Caco-2 (cell line): ENCODE results near the gene COL5A2. TPM values are rescaled to one million over a fixed set of nuclear protein-coding genes. Genes with fewer than 3 reads are reported as not detected.

Experiments
- BruUV-seq: library from RNA; stranded (reverse); fragments of 400-500 nt; replicated peaks from 2 replicates; lab custom pipeline; 2021; lab: Mats Ljungman, UMichigan
- CTCF ChIA-PET: fragments of 300-600 bp; sonication (Branson Sonifier 250); formaldehyde crosslinking; loops from one replicate; lab custom pipeline; 2022; ENCODE audit warnings: antibody characterized with exemption; lab: Charles Lee
- POLR2A ChIA-PET: fragments of 300-600 bp; sonication (Branson Sonifier 250); formaldehyde crosslinking; loops from one replicate; lab custom pipeline; 2022; ENCODE audit warnings: antibody characterized with exemption; lab: Charles Lee
- DNase-seq, 2 experiments: peaks; one replicate each; pipeline versions ENCODE4 v3.0.0 to v3.0.0-alpha.2; 2020 to 2022
- H3K27me3 ChIP-seq: replicated peaks from 2 replicates; pipeline ENCODE4 v1.6.0; 2011; ENCODE audit warnings: low read length; ENCODE audit not compliant: control insufficient read depth, insufficient read depth
- H3K36me3 ChIP-seq: 2 replicates; pipeline ENCODE4 v1.5.1; 2011; ENCODE audit warnings: low read length; ENCODE audit not compliant: control insufficient read depth, insufficient read depth
- H3K4me1 ChIP-seq: fragments of 250-450 bp; sonication (Bioruptor Pico); 2 replicates; pipeline ENCODE4 v1.5.1; 2020; ENCODE audit warnings: mild to moderate bottlenecking
- H3K4me3 ChIP-seq: 2 replicates; pipeline ENCODE4 v1.5.1; 2011; ENCODE audit warnings: low read depth, mild to moderate bottlenecking, control low read depth, low read length
- H3K9me3 ChIP-seq: fragments of 250-450 bp; sonication (Bioruptor Pico); 2 replicates; pipeline ENCODE4 v1.5.1; 2020; ENCODE audit warnings: mild to moderate bottlenecking, moderate library complexity
- H3K27ac Mint-ChIP-seq: one replicate; pipeline ENCODE4 v1.8.0; 2022; ENCODE audit warnings: mixed read lengths; ENCODE audit not compliant: unreplicated experiment
- H3K27me3 Mint-ChIP-seq: one replicate; pipeline ENCODE4 v1.8.0; 2022; ENCODE audit warnings: mixed read lengths; ENCODE audit not compliant: insufficient read depth, unreplicated experiment
- H3K36me3 Mint-ChIP-seq: one replicate; pipeline ENCODE4 v1.8.0; 2022; ENCODE audit warnings: mild to moderate bottlenecking, mixed read lengths; ENCODE audit not compliant: insufficient read depth, unreplicated experiment
- H3K4me1 Mint-ChIP-seq: one replicate; pipeline ENCODE4 v1.8.0; 2022; ENCODE audit warnings: low read depth, mixed read lengths; ENCODE audit not compliant: unreplicated experiment
- H3K4me3 Mint-ChIP-seq: one replicate; pipeline ENCODE4 v1.8.0; 2022; ENCODE audit warnings: mild to moderate bottlenecking, moderate library complexity, mixed read lengths; ENCODE audit not compliant: unreplicated experiment
- H3K9me3 Mint-ChIP-seq: one replicate; pipeline ENCODE4 v1.8.0; 2022; ENCODE audit warnings: mixed read lengths; ENCODE audit not compliant: unreplicated experiment
- intact Hi-C: fragments of 100-400 bp; cut with micrococcal nuclease; formaldehyde crosslinking; loops from one replicate; pipeline ENCODE4 v1.10.0; 2022; ENCODE audit not compliant: unreplicated experiment
- total RNA-seq: library from RNA; stranded (reverse); gene quantifications from 2 replicates; pipeline ENCODE4 v1.2.3, GENCODE V29; 2022
- TF ChIP-seq, protein P1 (sequence below), 2 experiments: fragments of 200-600 bp in 1 of 2; IDR thresholded peaks; 1 replicate in 1 of 2; 2 replicates in 1 of 2; pipeline versions ENCODE4 v1.5.1 to v1.8.0; 2011 to 2022; ENCODE audit warnings: antibody characterized with exemption in 1 of 2, control low read depth in 1 of 2, inconsistent platforms in 1 of 2, low read depth in 1 of 2, low read length in 1 of 2, mild to moderate bottlenecking in 1 of 2, moderate library complexity in 1 of 2; ENCODE audit not compliant: insufficient read depth in 1 of 2, severe bottlenecking in 1 of 2, unreplicated experiment in 1 of 2

The COL5A2 gene
- total RNA-seq, 1 experiment from 2014 or later = 244 TPM

DNA sequence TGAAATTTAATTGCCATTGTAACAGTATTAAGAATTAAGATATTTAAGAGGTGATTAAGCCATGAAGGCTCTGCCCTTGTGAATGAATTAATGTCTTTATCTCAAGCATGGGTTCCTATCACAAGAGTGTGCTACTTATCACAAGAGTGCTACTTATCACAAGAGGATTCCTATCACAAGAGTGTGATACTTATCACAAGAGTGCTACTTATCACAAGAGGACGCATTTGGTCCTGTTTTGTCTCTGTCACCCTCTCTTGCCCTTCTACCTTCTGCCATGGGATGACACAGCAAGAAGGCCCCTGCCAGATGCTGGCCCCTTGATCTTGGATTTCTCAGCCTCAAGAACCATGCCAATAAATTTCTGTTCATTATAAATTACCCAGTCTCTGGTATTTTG is 13.2 kb upstream of the COL5A2 start:
- H3K9me3 Mint-ChIP-seq = peaks cover 12% of the 10 kb centered on the region
- BruUV-seq = no TSS peak
- H3K4me1 ChIP-seq = peaks cover 5% of the 10 kb centered on the region; the same call in 1 of the 2 replicates
- ChIA-PET CTCF (no interaction called here), POLR2A (no interaction called here)
- H3K36me3 Mint-ChIP-seq = no peaks in the 10 kb centered on the region
- H3K4me3 ChIP-seq = no peak overlapping the region
- no peak for DNase-seq
- no peaks in the 10 kb centered on the region for H3K9me3 ChIP-seq
- no peaks in the 10 kb centered on the region for H3K27me3 ChIP-seq
- TF ChIP-seq, protein P1, sequence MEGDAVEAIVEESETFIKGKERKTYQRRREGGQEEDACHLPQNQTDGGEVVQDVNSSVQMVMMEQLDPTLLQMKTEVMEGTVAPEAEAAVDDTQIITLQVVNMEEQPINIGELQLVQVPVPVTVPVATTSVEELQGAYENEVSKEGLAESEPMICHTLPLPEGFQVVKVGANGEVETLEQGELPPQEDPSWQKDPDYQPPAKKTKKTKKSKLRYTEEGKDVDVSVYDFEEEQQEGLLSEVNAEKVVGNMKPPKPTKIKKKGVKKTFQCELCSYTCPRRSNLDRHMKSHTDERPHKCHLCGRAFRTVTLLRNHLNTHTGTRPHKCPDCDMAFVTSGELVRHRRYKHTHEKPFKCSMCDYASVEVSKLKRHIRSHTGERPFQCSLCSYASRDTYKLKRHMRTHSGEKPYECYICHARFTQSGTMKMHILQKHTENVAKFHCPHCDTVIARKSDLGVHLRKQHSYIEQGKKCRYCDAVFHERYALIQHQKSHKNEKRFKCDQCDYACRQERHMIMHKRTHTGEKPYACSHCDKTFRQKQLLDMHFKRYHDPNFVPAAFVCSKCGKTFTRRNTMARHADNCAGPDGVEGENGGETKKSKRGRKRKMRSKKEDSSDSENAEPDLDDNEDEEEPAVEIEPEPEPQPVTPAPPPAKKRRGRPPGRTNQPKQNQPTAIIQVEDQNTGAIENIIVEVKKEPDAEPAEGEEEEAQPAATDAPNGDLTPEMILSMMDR (IDR thresholded peaks at IDR 0.05; ENCODE audit: insufficient read depth in 1 of 2, low read depth in 1 of 2, low read length in 1 of 2, severe bottlenecking in 1 of 2, unreplicated experiment in 1 of 2) = no peak
- H3K4me3 Mint-ChIP-seq = no peak overlapping the region
- H3K27me3 Mint-ChIP-seq = no peaks in the 10 kb centered on the region
- intact Hi-C loops = no loop called here
- H3K36me3 ChIP-seq = no peaks in the 10 kb centered on the region
- peaks cover 6% of the 10 kb centered on the region for H3K4me1 Mint-ChIP-seq
- no peak overlapping the region for H3K27ac Mint-ChIP-seq

DNA sequence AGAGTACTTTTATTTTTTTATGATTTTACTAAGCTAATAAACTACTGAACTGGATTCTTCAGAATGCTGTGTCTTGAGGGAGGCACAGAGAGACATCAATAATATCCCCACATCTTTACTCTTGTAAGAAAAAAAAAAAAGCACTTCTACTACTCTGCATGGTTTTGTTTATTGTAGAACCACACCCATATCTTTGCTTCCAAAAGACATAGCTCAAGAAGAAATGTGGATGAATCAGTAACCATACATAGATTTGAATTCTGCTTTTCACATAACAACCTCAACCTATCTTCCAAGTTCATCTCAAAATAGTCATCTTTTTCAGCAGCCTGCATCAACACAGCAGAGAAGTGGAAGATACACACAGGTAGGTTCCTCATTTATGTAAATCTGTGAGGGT is 12.2 kb upstream of the COL5A2 start:
- BruUV-seq = no TSS peak
- Histone ChIP-seq H3K9me3 (no peaks in the 10 kb centered on the region), H3K4me1 (peaks cover 5% of the 10 kb centered on the region; the same call in 1 of the 2 replicates), H3K27me3 (no peaks in the 10 kb centered on the region), H3K36me3 (no peaks in the 10 kb centered on the region), H3K4me3 (no peak overlapping the region)
- peaks cover 12% of the 10 kb centered on the region for H3K9me3 Mint-ChIP-seq
- CTCF ChIA-PET = no interaction called here
- no peak for DNase-seq
- POLR2A ChIA-PET = no interaction called here
- intact Hi-C loops = no loop called here
- H3K27me3 Mint-ChIP-seq = no peaks in the 10 kb centered on the region
- H3K27ac Mint-ChIP-seq = no peak overlapping the region
- TF ChIP-seq, protein P1 (IDR thresholded peaks at IDR 0.05; ENCODE audit: insufficient read depth in 1 of 2, low read depth in 1 of 2, low read length in 1 of 2, severe bottlenecking in 1 of 2, unreplicated experiment in 1 of 2) = no peak
- H3K36me3 Mint-ChIP-seq = no peaks in the 10 kb centered on the region
- peaks cover 6% of the 10 kb centered on the region for H3K4me1 Mint-ChIP-seq
- H3K4me3 Mint-ChIP-seq = no peak overlapping the region

DNA sequence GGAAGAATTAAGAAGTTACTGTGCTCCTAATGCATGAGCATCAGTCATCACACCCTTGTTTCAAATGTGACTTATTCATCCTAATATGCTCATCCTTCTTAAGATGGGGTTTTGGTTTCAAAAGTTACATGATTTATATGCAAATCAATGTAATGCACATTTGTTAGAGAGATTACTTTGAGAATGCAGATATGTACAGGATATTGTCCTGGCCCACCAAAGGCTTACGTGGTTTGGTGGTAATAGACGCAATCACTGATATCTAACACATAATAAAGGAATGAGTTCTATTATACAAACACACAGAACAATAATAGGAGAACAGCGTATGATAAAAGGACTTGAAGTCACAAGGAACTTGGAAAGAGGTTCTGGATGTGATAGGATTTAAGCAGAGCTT is 11.1 kb upstream of the COL5A2 start:
- no peaks in the 10 kb centered on the region for H3K36me3 Mint-ChIP-seq
- ChIA-PET CTCF (no interaction called here), POLR2A (interaction anchor here (0.7 kb wide), 1 partner anchor 19 kb away, joined by 3 read pairs; no protein-coding TSS in a partner anchor)
- no peaks in the 10 kb centered on the region for H3K27me3 ChIP-seq
- H3K4me3 ChIP-seq = no peak overlapping the region
- H3K36me3 ChIP-seq = no peaks in the 10 kb centered on the region
- H3K9me3 Mint-ChIP-seq = peaks cover 11% of the 10 kb centered on the region
- BruUV-seq = no TSS peak
- intact Hi-C loops = no loop called here
- DNase-seq = no peak
- H3K9me3 ChIP-seq = no peaks in the 10 kb centered on the region
- no peak overlapping the region for H3K4me3 Mint-ChIP-seq
- no peaks in the 10 kb centered on the region for H3K27me3 Mint-ChIP-seq
- H3K27ac Mint-ChIP-seq = no peak overlapping the region
- H3K4me1 Mint-ChIP-seq = peaks cover 8% of the 10 kb centered on the region
- TF ChIP-seq, protein P1 (IDR thresholded peaks at IDR 0.05; ENCODE audit: insufficient read depth in 1 of 2, low read depth in 1 of 2, low read length in 1 of 2, severe bottlenecking in 1 of 2, unreplicated experiment in 1 of 2) = no peak
- peaks cover 5% of the 10 kb centered on the region; the same call in 1 of the 2 replicates for H3K4me1 ChIP-seq
